Stimulated activated CD4-positive, alpha-beta T cell treated with anti-CD3 and anti-CD28 coated beads, Interleukin-15, amount 100 ng/mL, for 48 hours (primary cell): ENCODE data around the gene FNDC5.

Experiments used
- DNase-seq, 2 donors: peaks; one replicate each; pipeline ENCODE4 v3.0.0-alpha.2; 2020; ENCODE audit warnings: low read depth in 2 of 2

The FNDC5 gene

DNA sequence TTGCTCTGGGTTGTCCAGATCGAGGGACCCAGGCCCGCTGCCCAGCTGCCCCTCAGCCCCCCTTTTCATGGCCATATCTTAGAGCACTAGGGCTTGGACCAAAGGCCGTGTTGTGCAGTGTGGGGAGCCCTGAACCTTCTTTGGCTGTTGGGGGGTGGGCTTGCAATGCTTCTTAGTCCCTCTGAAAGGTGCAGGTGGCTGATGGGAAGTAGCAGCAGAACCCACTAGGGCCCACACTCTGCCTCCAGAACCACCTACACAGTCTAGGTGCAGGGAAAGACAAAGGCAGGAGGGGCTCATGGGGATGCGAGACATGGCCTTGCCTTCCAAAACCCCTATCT is 13.3 kb upstream of the FNDC5 start:
- DNase-seq: no peak

DNA sequence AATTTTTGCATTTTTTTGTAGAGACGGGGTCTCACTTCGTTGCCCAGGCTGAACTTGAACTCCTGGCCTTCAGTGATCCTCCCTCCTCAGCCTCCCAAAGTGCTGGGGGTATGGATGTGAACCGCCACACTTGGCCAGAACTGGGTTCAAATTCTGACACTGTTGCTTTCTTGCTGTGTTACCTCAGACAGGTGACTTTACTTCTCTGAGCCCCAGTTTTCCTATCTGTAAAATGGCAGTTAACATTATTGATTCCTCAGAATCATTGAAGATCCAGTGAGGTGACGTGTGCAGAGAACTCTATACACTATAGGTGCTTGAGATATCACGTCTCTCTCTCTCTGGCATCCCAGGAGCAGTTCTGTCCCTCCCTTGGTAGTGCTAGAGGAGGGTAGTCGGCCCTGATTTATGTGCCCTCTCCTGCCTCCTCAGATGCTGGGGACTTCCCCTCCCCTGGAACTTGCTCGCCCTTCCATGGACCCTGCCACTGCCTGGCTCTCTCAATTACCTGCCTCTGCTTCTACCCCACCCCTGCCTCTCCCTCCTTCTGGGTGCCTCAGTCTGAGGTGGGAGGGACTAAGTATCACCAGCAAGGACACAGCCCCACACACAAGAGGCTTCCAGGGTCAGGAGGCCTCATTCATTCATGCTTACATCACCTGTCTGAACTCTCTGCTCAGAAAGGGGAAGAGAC is 12.8 kb upstream of the FNDC5 start:
- no peak for DNase-seq

DNA sequence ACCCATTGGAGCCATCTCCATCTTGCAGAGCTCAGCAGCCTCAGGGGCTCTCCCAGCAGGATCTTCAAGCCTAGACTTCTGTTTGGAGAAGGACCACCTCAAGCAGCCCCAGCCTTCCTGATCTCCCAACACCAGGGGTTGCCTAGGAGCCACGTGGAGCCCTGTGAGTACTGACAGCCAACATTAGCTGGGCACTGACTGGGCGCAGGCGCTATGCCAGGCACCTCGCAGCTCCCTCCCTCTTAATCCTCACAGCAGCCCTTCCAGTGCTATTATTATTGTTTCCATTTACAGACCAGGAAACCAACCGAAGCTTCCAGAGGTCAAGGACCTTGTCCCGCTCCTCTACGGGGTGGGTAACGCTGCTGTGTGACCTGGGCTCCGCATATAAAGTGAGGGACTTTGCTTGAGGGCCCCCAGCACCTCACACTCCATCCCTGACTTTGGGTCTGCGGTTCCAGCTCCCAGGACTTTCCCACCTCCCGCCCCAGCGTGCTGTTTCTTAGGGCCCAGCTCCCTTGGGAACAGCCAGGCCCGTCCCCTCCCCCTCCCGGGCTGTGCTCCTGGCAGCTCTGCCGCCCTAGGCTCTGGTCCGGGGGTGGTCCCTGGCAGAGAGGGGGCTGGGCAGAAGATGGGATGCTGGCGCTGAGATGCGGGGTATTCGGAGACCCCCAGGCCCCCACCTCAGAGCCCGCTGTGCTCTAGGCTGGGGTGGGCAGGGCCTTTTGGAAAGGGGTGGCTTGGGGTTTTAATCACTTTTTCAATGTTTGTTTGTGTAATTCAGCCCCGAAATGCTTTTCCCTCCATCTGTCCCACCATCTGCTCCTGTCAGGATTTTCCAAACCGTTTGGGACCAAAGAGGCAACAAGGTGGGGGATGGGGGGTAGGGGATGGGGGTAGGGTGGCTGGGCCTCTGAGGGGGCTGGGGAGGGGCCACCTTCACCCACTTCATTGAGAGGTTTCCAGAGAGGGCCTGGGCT is 11.4 kb upstream of the FNDC5 start:
- no peak for DNase-seq

DNA sequence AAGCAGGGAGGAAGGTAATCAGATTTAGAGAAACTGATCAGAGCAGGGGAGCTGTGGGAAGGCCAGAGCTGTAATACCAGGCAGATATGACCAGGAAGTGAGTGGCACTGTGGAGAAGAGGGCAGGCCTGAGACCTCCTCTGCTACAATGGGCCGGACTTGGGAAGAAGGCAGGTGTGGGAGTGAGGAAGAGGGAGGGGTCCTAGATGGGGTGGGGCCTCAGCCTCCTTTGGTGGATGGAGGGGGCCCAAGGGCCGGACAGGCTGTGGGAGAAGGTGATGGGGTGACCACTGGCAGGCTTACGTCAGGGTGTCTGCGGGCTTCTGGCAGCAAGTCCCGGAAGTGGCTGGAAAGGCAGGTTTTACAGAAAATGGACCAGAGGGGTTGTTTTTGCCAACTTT is 10.6 kb upstream of the FNDC5 start:
- no peak for DNase-seq

DNA sequence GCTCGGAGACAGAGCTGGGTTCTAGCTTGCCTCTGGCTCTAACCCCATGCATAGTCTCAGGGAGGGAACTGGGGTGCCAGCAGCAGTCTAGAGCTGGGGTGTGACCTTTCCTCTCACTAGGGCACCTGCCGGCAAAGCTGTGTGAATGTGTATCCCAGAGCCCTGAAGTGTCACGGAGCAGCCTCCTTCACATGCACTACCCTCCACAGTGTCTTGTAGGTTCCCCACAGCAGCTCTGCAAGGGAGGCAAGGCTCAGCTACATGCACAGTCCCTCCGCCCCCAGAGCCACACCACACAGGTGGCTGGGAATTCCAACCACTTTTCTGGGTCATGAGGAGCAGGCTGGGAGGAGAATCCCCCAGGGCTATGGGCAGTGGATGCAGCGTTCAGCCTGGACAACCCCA is 7.9 kb upstream of the FNDC5 start:
- no peak for DNase-seq

DNA sequence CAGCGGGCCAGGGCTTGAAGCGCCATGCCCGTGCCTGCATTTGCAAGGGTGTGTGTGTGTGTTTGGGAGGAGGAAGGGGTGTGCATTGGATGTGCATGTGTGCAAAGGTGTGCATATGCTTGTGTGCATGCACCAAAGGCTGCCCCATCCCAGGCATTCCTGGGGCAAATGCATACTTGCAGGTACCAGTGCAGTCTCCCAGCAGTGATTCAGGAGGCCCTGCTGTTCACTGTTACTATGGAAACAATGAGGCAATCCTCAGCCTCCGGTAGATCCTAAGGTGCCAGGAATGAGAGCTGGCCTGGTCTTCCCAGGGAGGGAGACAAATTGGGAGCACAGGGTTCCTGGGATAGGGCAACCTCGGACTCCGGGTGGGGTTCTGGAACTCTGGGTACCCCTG is 7.5 kb upstream of the FNDC5 start:
- no peak for DNase-seq

DNA sequence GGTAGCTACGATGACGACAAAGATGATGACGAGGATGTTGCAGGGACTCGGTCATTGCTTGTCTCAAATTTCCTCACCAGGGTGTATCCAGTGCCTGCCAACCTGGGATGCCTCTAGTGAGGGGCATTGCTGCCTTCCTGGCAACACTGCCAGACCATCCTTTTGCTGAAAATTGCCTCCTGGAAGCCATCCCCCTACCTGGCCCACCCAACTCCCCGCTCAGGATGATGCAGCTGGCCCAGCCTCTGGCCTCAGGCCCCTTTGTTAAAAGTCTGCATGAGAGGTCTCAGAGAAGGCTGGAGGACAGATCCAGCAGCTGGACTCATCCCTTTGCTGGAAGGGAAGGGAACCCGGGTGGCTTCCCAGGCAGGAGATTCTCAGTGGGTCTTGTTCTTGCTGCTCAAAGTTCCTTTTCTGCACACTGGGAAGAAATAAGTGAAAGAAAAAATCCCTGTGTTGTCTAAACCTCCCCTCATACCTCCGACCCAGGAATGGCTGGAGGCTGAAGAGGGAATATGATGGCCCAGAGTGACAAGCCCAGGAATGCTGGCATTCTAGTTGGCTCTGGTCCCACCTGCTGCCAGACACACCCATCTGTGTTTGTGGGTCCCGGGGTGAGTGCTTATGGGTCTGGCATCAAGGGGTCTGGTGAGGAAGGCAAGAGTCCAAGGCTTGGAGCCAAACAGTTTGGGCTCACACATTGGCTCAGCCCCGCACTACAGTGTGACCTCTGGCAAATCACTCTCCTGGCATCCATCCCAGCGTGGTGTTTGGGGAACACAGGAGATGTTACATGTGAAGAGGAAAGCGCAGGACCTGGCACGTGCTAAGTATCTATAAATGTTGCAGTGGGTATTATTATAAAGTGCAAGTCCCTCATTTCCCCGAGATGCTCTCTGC is 6.7 kb upstream of the FNDC5 start:
- DNase-seq: no peak

DNA sequence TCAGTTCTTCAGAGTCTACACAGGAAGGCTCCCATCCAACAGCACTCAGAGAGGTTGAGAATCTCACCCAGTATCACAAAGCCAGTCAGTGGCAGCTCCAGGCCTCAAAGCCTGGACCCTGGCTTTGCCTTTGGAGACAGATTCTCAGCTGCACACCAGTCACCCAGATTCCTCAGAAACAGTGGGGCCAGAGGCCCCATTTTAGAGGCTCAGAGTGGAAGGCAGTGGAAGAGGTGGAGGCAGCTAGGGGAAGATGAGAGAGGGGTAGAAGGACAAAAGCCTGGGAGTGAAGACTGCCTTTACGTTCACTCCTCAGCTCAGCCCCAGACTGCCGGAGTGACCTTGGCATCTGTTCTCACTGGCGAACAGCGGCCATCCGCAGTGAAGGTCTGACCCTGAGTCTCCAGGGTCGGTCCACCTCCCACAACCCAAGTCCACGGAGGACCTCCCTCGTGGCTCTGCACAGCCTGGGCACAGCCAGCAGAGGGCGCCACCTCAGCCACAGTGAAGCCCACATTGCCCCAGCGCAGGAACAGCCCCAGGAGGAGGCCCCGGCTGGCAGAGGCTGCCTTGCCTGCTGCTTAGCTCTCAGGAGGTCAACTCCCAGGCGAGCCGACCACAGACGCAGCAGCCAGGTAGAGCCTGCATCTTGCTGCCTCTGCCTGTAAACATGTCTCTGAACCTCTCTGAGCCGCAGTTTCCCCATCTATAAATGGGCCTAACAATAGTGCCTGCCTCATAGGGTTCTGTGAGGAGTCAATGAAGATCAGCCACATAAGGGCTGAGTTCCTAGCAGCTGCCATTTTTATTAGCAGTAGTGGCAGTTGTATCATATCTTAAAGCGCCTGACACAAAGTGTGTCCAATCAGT is 5.9 kb upstream of the FNDC5 start:
- peak in 1 of 2 donors; percentile 61 for DNase-seq

DNA sequence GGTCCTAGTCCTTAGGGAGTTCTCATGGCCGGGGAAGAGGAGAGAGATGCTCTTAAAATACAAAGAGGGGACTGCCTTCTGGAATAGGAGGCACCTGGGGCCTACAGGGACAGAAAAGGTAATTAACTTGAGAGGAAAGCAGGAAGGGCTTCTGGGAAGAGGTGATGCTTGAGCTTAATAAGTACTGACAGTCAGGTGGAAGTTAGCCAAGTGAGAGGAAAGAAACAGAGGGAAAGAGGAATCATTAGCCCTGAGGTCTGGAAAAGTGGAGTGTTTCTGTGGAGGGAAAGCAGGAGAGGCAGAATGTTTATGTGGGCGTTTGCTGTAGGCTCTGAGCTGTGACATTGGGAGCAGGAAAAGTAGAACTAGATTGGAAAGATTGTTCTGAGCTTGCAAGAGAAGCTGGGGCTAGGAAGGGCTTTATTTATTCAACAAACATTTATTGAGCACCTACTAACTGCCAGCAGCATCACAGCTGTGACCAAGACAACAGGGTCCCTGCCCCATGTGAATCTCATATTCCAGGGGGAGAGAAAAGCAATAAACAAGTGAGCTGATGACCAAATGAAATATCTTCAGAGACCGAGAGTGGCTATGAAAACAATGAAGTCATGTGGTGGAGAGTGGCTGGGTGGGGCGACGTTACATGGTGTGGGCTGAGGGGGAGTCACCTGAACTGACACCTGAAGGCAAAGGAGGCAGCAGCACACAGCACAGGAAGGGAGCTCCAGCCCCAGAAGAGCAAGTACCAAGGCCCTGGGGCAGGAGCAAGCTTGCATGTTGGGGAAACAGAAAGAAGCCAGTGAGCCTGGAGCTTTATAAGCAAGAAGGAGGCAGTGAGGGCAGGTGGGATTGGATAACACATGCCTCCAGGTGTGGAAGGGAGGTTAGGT is 4.4 kb upstream of the FNDC5 start:
- no peak for DNase-seq

DNA sequence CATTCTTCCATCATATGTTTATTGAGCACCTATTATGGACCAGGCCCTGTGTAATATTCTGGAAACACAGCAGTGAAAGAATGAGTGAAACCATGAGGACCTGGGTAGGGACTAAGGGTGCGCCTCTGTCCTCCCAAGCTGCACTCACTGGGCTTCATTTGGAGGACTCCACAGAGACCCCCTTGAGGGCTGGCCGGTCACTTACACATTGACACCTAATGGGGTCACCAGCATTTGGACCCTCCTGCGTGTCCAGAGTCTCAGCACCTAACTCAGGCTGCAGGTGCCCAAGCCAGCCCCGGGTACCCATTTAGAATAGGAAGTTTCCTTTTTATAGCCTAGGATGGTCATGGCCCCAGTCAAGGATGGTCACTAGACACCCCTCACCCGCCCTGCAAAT is 2.8 kb upstream of the FNDC5 start:
- no peak for DNase-seq

DNA sequence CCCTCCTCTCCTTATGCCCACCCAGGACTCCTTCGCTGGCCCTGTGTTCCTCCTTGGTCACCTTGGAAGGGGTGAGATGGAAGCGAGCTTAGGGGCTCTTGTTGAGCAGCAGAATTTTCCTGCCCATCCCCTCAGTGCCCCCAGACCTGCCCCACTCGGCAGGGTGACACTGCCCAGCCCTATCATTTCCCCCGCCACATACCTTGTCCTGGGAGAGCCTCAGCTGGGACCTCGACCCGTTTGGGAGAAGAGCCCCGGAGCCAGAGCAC is 1.4 kb upstream of the FNDC5 start:
- no peak for DNase-seq

DNA sequence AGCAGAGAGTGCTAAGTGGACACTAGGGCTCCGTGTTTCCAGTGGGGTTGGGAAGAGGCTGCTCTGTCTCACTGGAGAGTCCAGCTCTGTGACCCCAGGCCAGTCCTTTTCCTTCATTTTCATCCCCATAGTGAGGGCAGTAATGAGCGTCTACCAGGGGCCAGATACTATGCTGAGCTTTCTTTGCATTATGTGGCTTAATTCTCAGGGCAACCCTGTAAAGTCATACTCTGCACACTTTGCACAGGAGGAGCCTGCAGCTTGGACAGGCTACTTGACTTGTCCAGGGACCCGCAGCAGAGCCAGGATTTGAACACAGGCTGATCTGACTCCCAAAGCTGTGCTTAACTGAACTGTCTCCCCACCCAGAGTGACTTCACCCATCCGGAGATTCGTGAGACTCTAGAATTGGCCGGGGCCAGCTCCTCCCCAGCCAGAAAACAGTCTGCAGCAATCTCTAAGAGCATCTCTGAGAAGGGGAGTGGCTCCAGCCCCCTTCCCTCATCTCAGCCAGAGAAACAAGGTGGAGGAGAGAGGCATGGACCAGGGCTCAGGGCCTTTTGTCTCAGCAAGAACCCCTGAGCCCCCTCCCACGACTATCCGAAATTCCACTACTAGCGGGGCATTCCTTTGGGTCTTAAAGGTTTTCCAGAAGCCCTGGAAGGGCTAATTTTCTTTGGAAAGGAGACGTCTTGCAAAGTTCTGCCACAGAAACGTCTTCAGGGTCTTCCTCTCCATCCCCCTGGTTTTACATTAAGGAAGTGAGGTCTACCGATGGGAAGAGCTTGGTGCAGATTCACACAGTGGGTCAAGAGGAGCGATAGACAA is 866 bp upstream of the FNDC5 start:
- DNase-seq: no peak

DNA sequence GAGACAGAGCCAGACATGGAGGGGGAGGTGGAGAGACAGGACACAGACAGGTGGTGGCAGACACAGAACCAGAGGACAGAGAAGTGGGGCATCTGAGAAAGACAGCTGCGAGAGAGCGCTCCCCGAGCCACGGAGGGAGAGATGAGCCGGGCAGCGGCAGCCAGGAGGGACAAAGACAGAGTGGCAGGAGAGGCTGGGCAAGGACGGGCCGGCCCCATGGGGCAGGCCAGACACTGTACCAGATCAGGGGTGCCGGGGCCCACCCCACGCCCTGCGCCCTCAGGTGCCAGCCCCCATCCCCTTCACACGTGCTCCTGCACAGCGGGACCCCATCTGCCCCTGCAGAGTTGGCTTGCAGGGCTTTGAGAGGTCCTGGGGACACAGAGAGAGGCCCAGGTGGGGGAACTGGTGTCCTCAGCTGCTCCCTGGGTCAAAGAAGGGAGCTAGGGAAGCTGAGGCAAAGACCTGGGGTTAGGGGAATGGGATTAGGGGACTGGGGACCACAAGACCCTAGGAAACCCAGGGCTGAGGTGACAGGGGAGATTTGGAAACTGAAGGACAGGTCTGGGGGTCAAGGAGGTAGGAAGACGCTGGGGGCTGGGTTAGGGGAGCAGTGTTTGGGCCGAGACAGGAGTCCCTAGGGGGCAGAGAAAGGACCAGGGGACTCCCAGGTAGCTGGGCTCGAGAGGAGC is 643 bp downstream of the FNDC5 start:
- no peak for DNase-seq

DNA sequence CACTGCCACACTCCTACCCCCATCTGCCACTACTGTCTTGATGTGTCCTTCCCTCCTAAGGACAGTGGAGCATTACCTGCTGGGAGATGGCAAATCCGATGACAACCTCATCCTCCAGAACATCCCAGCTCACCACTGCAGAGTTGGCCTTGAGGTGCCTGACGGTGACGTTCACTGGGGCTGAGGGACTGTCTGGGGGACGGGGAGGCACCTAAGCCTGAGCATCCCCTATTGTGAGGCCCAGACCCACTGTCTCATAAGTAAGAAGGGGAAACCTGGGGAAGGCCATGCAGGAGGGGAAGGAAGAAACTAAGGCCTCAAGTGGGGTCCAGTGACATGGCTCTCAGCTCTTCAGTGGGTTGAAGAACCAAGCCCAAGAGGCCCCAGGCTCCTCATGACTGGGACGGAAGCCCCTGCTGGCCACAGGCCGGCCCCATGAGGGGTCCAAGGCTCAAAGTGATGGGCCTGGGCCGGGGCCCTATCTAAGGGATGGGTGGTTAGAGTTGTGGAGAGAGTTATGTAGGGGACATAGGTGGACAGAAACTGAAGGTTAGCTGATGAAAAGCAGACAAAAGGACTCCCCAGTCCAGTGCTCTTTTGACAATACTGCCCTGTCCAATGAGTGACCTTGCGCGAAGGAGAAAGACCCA is 1.8 kb downstream of the FNDC5 start:
- DNase-seq: no peak

DNA sequence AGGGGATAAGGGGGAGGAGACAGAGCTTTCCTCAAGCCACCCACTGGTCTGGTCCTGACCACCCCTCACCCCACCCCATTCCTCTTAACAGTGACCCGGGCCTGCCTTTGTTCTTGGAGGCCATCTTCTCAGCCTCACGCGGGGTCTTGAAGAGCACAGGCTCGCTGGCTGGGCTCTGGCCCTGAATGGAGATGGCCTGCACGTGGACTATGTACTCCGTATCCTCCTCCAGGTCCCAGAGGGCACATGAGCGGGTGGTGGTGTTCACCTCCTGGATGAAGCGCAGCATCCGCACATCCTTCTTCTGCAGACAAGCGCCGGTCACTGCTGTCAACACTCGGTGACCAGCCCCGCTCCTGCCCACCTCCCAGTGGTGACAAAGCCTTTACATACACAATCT is 2.6 kb downstream of the FNDC5 start:
- no peak for DNase-seq

DNA sequence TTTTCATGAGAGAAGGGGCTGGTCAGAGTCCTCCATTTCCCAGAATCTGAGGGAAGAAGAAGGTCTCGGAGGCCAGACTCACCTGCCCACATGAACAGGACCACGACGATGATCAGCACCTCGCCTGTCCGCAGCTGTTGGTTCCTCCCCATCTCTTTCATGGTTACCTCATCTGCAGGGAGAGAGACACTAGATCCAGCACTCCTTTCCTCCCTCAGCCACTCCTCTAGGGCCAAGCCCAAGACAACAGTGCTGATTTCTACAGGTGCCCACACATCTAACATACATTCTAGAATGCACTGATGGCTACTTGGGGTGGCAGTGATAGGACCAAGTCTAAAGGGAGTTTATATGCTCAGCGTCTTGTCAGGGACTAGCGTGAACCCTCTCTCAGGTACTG is 3.0 kb downstream of the FNDC5 start:
- no peak for DNase-seq

DNA sequence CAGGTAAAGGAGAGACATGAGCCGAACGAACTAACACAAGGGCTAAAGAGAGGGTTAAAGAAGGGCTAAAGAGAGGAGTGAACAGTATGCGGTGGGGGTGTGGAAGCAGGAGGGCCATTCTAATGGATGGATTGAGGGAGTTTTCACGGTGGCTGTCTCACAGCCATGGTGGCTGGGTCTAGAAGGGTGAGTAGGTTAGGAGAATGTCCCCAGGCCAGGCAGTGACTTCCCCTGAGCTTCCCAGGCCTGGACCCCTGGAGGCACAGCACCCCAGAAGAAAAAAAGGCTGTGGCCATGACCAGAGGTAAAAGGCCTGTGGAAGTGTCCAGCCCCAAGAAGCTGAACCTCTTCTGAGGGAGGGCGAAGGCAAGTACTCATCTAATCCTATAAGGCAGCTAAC is 3.6 kb downstream of the FNDC5 start:
- DNase-seq: no peak

DNA sequence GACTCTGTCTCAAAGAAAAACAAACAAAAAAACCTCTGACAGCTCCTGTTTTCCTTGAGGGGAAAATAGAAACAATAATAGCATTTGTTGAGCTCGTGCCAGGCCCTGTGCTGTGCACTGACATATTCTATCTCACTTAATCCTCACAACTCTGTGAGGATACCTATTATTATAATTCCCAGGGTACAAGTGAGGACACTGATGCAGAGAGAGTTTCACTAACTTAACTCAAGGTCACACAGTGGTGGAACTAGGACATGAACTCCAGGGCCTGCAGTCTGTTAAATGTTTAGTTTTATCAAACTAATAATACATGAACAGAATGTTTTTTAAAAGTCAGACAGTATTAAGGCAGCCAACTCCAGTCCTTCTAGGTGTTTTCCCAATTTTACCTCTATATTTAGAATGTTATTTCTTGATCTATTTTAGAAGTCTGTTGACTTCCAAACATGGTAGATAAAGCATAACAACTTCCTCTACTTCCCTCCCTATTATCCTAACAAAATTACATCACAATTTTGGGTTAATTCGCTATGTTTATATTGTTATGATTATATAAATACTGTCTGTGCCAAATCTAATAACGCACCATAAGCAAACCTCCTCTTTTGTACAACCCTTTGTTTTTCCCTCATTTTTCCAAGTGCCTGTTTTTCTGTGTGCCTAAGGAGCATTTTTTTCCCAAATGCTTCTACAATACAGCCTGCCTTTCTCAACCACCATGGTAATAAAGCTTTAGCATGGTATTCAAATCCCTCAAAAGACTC is 4.9 kb downstream of the FNDC5 start:
- no peak for DNase-seq
